GM18526 (cell line): Measurements from ENCODE around the gene PLIN1.

Source experiments
- POLR2A ChIP-seq: IDR thresholded peaks from 3 replicates; pipeline ENCODE4 v1.6.1; 2011; ENCODE audit not compliant: insufficient read length; ENCODE audit errors: extremely low read depth

PLIN1 gene

GRCh38 chr15:89679212-89679611, at the start of gene PLIN1:
Gene PLIN1 (minus strand): TSS chr15:89679367. CDS start chr15:89677489, 1,878 bp downstream.
- TF ChIP-seq POLR2A = no peak

GRCh38 chr15:89728254-89728653, 49.1 kb upstream of the PLIN1 start:
- no peak for TF ChIP-seq POLR2A

GRCh38 chr15:89725064-89725463, 45.9 kb upstream of the PLIN1 start:
- TF ChIP-seq POLR2A = no peak

- no peak for TF ChIP-seq POLR2A
These were observed 45.5 kb upstream of the PLIN1 start for GRCh38 chr15:89724621-89725020.

- no peak for TF ChIP-seq POLR2A
These were observed 43.9 kb upstream of the PLIN1 start for GRCh38 chr15:89723031-89723430.

GRCh38 chr15:89714775-89715174, 35.6 kb upstream of the PLIN1 start:
- TF ChIP-seq POLR2A = no peak

- no peak for TF ChIP-seq POLR2A
These were observed 28.4 kb upstream of the PLIN1 start for GRCh38 chr15:89707577-89707976.

GRCh38 chr15:89704411-89704810, 25.2 kb upstream of the PLIN1 start:
- TF ChIP-seq POLR2A = no peak

- no peak for TF ChIP-seq POLR2A
These were observed 16.0 kb upstream of the PLIN1 start for GRCh38 chr15:89695198-89695597.

- no peak for TF ChIP-seq POLR2A
These were observed 14.5 kb upstream of the PLIN1 start for GRCh38 chr15:89693696-89694095.

GRCh38 chr15:89693091-89693490, 13.9 kb upstream of the PLIN1 start:
- no peak for TF ChIP-seq POLR2A

- TF ChIP-seq POLR2A = no peak
These were observed 11.4 kb upstream of the PLIN1 start, which contains the start of the genes PEX11A and WDR93 for GRCh38 chr15:89690276-89691218. Gene PEX11A (minus strand): TSS chr15:89690754. CDS start chr15:89690632, 122 bp downstream. Gene WDR93 (plus strand): TSS chr15:89690811. CDS start chr15:89701747, 10,936 bp downstream.

GRCh38 chr15:89686522-89686921, 7.4 kb upstream of the PLIN1 start:
- TF ChIP-seq POLR2A = no peak

- TF ChIP-seq POLR2A = no peak
These were observed 6.8 kb upstream of the PLIN1 start for GRCh38 chr15:89685995-89686394.

- no peak for TF ChIP-seq POLR2A
These were observed 2.0 kb upstream of the PLIN1 start for GRCh38 chr15:89681146-89681545.

- no peak for TF ChIP-seq POLR2A
These were observed 1.2 kb upstream of the PLIN1 start for GRCh38 chr15:89680282-89680873.
